HG03378 (cell line): ENCODE data around the gene OBSCN.
"Not testable (repeated sequence)": the region's sequence is repeated elsewhere in the genome, so short reads cannot be mapped to it uniquely, and the experiment has no call there.

Source experiments
- ATAC-seq: cut with Tn5 transposase; IDR thresholded peaks from one replicate; pipeline ENCODE4 v1.9.1; 2021; ENCODE audit warnings: mild to moderate bottlenecking, moderate library complexity; ENCODE audit not compliant: unreplicated experiment

Gene OBSCN

GRCh38 chr1:228256626-228257375, 49.0 kb downstream of the OBSCN start:
- ATAC-seq: no peak

GRCh38 chr1:228258486-228258885, 50.6 kb downstream of the OBSCN start:
- ATAC-seq: no peak

GRCh38 chr1:228259368-228259894, 51.6 kb downstream of the OBSCN start:
- ATAC-seq: no peak

- ATAC-seq: no peak
These were observed 52.1 kb downstream of the OBSCN start for GRCh38 chr1:228259951-228260350.

GRCh38 chr1:228261706-228262105, 53.9 kb downstream of the OBSCN start:
- ATAC-seq: no peak

- no peak for ATAC-seq
These were observed 54.6 kb downstream of the OBSCN start for GRCh38 chr1:228262475-228262874.

- no peak for ATAC-seq
These were observed 55.8 kb downstream of the OBSCN start for GRCh38 chr1:228263636-228264035.

- ATAC-seq: no peak
These were observed 56.4 kb downstream of the OBSCN start for GRCh38 chr1:228264090-228264829.

- no peak for ATAC-seq
These were observed 57.3 kb downstream of the OBSCN start for GRCh38 chr1:228265167-228265566.

- no peak for ATAC-seq
These were observed 60.4 kb downstream of the OBSCN start for GRCh38 chr1:228267962-228268880.

GRCh38 chr1:228268881-228269265, 61.0 kb downstream of the OBSCN start:
- ATAC-seq: no peak

GRCh38 chr1:228269431-228269830, 61.6 kb downstream of the OBSCN start:
- not testable (repeated sequence) for ATAC-seq

GRCh38 chr1:228270032-228270431, 62.2 kb downstream of the OBSCN start:
- no peak for ATAC-seq

GRCh38 chr1:228271701-228272251, 63.9 kb downstream of the OBSCN start:
- no peak for ATAC-seq

GRCh38 chr1:228272331-228272791, 64.5 kb downstream of the OBSCN start:
- ATAC-seq: no peak

GRCh38 chr1:228272831-228273571, 65.2 kb downstream of the OBSCN start:
- ATAC-seq: no peak

GRCh38 chr1:228273720-228274451, 66.0 kb downstream of the OBSCN start:
- no peak for ATAC-seq

- ATAC-seq: no peak
These were observed 66.8 kb downstream of the OBSCN start for GRCh38 chr1:228274452-228275178.

- no peak for ATAC-seq
These were observed 67.3 kb downstream of the OBSCN start for GRCh38 chr1:228275179-228275429.
